ENCODE results near the gene ERC2.
A peak's percentile ranks its signal among the peaks of the same experiment; 100 is the strongest.

The ERC2 gene

DNA sequence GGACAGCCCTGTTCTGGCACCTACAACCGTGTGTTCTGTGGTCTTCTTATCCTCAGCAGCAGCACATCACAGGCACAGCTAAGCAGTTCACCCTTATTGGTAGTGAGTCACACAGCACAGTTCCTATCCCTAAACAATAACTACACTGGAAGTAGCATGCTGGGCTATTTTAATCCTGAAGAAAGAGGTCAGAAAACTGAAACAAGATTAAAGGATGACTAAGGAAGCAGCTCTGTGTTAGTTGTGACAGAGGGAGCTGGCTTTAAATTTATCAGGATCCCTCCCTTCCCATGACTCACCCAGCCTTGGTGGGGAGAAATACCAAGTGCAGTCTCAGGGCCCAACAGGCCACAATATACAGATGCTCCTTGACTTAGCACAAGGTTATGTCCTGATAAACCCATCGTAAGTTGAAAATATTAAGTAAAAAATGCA lies 144.3 kb downstream of the ERC2 start:
- Mint-ChIP-seq H3K27me3 (no peaks in the 10 kb centered on the region), H3K9me3 (no peaks in the 10 kb centered on the region), H3K4me1 (peaks cover 9% of the 10 kb centered on the region), H3K36me3 (ENCODE audit: low read depth) (no peaks in the 10 kb centered on the region), H3K27ac (no peak overlapping the region), H3K4me3 (no peak overlapping the region)
- no peak for DNase-seq
- no peak for ATAC-seq

DNA sequence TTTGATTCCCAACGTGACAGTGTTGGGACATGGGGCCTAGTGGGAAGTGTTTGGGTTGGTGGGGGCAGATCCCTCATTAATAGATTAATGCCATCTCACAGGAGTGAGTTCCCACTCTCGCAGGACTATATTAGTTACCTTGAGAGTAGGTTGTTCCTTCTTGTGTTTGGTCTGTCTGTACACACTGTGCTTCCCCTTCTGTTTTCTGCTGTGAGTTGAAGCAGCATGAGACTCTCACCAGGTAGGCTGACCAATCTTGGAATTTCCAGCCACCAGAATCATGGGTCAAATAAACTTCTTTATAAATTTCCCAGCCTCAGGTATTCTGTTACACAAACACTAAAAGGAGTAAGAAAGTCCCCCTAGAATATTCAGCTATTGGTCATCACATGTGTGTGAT lies 145.4 kb downstream of the ERC2 start:
- Mint-ChIP-seq H3K36me3 (ENCODE audit: low read depth) (no peaks in the 10 kb centered on the region), H3K4me3 (no peak overlapping the region), H3K4me1 (peaks cover 9% of the 10 kb centered on the region), H3K27ac (no peak overlapping the region), H3K9me3 (no peaks in the 10 kb centered on the region), H3K27me3 (no peaks in the 10 kb centered on the region)
- no peak for ATAC-seq
- DNase-seq = no peak

DNA sequence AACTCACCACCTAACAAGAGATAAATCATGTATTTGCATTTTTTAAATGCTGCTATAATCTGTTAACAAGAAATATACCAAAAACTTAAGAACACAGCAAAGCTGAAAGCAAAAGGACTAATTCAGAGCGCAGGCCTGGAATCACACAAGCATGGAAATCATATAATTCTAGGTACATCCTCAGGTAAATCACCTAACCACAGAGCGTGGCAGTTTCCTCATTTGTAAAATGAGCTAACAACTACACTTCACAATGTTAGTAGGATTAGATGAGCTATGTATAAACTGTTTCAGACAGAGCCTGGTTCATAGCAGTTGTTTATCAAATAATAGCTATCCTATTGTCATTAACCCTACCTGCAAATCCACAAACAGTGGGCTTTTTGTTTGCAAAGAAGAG lies 146.4 kb downstream of the ERC2 start:
- H3K27ac Mint-ChIP-seq = peak overlapping the region; percentile 19
- no peak overlapping the region for H3K4me3 Mint-ChIP-seq
- no peaks in the 10 kb centered on the region for H3K9me3 Mint-ChIP-seq
- H3K27me3 Mint-ChIP-seq = peaks cover 1% of the 10 kb centered on the region
- no peaks in the 10 kb centered on the region for H3K36me3 Mint-ChIP-seq (ENCODE audit: low read depth)
- peaks cover 9% of the 10 kb centered on the region for H3K4me1 Mint-ChIP-seq
- DNase-seq = no peak
- ATAC-seq = no peak

DNA sequence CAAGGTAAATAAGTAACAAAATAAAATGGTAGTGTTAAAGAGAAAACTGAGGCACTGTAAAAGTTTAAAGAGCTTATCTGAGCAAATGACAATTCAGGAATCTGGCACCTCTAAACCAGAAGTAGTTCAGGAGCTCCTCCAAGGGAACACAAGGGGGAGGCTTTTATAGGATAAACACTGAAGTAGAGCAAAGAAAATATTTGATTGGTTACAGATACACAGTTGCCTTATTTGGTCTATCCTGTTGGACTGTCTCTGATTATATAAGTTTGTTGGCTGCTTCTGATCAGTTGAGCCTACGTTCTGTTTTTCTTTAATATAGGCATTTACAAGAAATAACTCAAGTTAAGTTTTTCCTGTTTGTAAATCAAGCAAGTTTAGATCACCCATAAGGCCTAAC lies 146.9 kb downstream of the ERC2 start:
- Mint-ChIP-seq H3K36me3 (ENCODE audit: low read depth) (no peaks in the 10 kb centered on the region), H3K4me1 (peaks cover 9% of the 10 kb centered on the region), H3K9me3 (no peaks in the 10 kb centered on the region), H3K4me3 (no peak overlapping the region), H3K27ac (peak overlapping the region; percentile 19), H3K27me3 (peaks cover 1% of the 10 kb centered on the region)
- DNase-seq = no peak
- ATAC-seq = no peak

DNA sequence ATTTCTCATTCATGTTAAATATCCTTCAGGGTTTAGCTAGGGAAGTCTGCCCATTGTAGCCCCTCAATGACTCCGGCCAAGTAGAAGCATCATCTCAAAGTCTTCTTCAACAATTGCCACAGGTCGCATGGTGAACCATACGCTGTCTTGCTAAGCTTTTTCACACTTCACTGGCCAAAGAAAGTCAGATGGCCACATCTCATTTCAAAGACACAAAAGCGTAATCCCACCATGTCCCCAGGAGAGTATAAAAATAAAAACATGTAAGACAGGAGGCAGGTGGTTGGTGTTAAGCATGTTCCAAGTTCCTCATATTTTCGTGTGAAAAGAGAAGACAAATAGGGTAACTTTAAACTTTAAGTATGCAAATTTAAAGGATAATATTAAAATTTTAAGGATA lies 147.4 kb downstream of the ERC2 start:
- Mint-ChIP-seq H3K27me3 (peaks cover 1% of the 10 kb centered on the region), H3K4me1 (peaks cover 9% of the 10 kb centered on the region), H3K4me3 (no peak overlapping the region), H3K36me3 (ENCODE audit: low read depth) (no peaks in the 10 kb centered on the region), H3K27ac (no peak overlapping the region), H3K9me3 (no peaks in the 10 kb centered on the region)
- DNase-seq (no peak), ATAC-seq (no peak)

DNA sequence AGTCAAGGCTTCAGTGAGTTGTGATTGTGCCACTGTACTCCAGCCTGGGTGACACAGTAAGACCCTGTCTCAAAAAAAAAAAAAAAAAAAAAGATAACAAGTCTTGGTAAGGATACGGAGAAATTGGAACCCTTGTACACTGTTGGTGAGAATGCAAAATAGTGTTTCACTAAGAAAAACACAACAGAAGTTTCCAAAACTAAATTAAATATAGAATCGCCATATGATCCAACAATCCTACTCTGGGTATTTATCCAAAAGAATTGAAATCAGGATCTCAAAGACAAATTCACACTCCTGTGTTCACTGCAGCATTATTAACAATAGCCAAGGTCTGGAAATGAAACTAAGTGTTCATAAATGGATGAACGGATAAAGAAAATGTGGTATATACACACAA lies 149.4 kb downstream of the ERC2 start:
- H3K4me1 Mint-ChIP-seq = peaks cover 9% of the 10 kb centered on the region

DNA sequence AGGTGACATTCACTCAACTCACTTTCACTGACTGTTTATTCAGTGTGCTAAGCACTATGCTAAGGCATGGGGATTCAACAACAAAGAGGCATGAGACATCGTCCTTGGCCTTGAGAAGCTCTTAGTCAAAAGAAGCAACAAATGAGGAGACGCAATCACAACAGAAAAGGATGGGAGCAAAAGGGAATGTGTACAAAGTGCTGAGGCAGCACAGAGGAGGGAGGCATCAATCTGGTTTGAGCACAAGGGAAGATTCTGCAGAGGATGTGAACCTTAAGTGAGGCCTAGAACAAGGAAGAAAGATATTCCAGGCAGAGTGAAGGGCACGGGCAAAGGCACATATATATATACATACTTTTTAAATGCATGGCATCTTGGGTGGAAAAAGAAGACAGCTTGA lies 151.3 kb downstream of the ERC2 start:
- H3K9me3 Mint-ChIP-seq = no peaks in the 10 kb centered on the region
- H3K27ac Mint-ChIP-seq = no peak overlapping the region
- H3K27me3 Mint-ChIP-seq = peaks cover 4% of the 10 kb centered on the region
- no peak overlapping the region for H3K4me3 Mint-ChIP-seq
- H3K4me1 Mint-ChIP-seq = peaks cover 3% of the 10 kb centered on the region
- no peak for DNase-seq
- ATAC-seq = no peak
- no peaks in the 10 kb centered on the region for H3K36me3 Mint-ChIP-seq (ENCODE audit: low read depth)

More for the DNA sequence above, 149.4 kb downstream of the ERC2 start:
- no peak for DNase-seq
- no peak overlapping the region for H3K27ac Mint-ChIP-seq
- H3K9me3 Mint-ChIP-seq = no peaks in the 10 kb centered on the region
- H3K27me3 Mint-ChIP-seq = peaks cover 1% of the 10 kb centered on the region
- ATAC-seq = no peak
- H3K4me3 Mint-ChIP-seq = no peak overlapping the region
- no peaks in the 10 kb centered on the region for H3K36me3 Mint-ChIP-seq (ENCODE audit: low read depth)

DNA sequence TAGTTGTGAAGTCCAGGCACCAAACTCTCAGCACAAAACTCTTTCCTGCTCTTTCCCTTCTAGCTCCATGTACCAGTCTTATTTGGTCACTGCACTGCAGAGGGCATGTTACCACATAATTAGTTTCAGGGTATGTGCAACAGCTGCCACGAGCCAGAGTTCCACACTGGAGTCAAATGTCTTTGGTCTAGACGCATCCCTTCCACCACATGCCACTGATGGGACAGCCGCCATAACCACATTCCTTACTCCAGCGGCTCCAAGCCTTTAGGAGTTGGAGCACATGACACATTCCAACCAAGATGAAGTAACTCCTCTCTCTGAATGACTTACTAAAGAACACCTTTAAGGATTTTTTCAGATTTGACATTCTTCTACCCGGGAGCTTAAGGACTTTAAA lies 153.4 kb downstream of the ERC2 start:
- Mint-ChIP-seq H3K4me3 (no peak overlapping the region), H3K27ac (no peak overlapping the region), H3K36me3 (ENCODE audit: low read depth) (no peaks in the 10 kb centered on the region), H3K27me3 (peaks cover 4% of the 10 kb centered on the region), H3K9me3 (no peaks in the 10 kb centered on the region), H3K4me1 (no peaks in the 10 kb centered on the region)
- ATAC-seq = no peak
- DNase-seq = no peak

DNA sequence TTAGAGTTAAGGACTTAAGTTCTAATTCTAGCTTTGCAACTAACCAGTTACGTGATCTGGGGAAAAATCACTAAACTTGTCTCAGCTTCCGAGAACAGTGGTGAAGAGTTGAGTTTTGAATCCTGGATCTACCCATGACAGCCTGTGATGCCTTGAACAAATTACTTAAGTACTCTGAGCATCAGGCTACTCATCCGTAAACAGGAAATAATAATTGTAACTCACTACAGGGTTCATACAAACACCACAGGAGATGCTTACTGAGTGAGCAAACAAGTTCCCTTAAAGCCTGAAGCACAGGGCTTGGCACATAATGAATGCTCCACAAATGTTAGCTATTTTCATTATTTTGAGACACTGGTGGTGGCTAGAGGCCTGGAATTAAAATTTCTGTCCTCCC lies 158.8 kb downstream of the ERC2 start:
- Mint-ChIP-seq H3K9me3 (no peaks in the 10 kb centered on the region), H3K36me3 (ENCODE audit: low read depth) (no peaks in the 10 kb centered on the region), H3K4me1 (no peaks in the 10 kb centered on the region), H3K4me3 (no peak overlapping the region), H3K27me3 (peaks cover 17% of the 10 kb centered on the region), H3K27ac (no peak overlapping the region)
- ATAC-seq (no peak), DNase-seq (no peak)

DNA sequence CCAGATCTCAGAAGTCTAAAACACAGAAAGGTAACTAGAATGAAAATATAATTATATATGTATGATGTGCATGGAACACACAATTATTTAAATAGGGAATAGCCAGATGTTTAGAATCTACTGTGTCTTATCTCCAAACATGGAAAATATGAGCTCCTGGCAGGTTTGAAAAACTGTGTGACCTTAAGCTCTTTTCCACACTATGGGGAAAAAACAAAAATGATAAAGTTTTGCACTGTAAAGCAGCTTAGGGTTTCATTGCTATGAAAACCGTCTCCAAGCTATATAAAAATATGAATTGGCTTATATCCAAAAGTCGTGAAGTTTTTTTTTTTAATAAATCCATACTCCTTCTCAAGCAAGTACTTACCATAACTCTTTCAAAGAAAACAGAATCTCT lies 159.8 kb downstream of the ERC2 start:
- Mint-ChIP-seq H3K36me3 (ENCODE audit: low read depth) (no peaks in the 10 kb centered on the region), H3K9me3 (no peaks in the 10 kb centered on the region), H3K4me3 (no peak overlapping the region), H3K27ac (no peak overlapping the region), H3K4me1 (no peaks in the 10 kb centered on the region), H3K27me3 (peaks cover 17% of the 10 kb centered on the region)
- ATAC-seq (no peak), DNase-seq (no peak)

DNA sequence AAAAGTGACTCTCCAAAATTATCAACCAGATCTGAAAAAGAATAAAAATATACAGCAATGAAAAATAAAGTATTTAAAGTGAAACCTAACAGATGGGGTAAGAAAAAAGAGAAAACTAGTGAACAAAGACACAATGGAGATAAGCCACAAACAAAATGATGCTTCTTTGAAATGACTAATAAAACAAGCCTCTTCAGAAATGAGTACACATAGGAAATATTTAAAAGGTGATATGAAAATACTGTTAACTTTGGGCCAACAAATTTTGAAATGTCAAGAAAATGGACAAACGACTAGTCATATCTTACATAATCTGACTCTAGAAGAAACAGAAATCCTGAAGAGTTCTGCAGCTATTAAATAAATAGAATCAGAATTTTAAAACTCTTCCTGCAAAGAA lies 164.2 kb downstream of the ERC2 start:
- Mint-ChIP-seq H3K4me3 (no peak overlapping the region), H3K4me1 (no peaks in the 10 kb centered on the region), H3K9me3 (no peaks in the 10 kb centered on the region), H3K36me3 (ENCODE audit: low read depth) (no peaks in the 10 kb centered on the region), H3K27me3 (peaks cover 28% of the 10 kb centered on the region), H3K27ac (no peak overlapping the region)
- no peak for DNase-seq
- ATAC-seq = no peak

DNA sequence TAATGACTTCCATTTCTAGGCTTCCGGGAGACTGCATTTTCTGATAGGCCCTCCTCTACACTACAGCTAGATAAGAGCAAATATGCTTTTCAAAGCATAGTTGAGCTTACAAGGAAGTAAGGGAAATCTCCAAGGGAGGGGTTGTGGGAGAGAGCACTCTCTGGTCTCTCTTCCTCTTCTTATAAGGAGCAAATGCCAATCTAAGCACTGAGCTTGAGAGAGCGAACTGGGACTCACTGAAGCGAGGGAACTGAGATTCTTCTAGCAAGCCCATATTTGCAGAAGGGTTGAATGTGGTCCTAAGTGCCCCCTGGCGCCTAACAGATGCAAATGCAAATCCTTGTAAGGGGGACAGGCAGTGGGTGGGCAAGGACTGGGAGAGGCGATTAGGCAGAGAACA lies 164.8 kb downstream of the ERC2 start:
- DNase-seq (no peak), ATAC-seq (peak; percentile 40)
- H3K36me3 Mint-ChIP-seq (ENCODE audit: low read depth) = no peaks in the 10 kb centered on the region
- no peak overlapping the region for H3K27ac Mint-ChIP-seq
- H3K27me3 Mint-ChIP-seq = peaks cover 28% of the 10 kb centered on the region
- H3K4me3 Mint-ChIP-seq = no peak overlapping the region
- no peaks in the 10 kb centered on the region for H3K9me3 Mint-ChIP-seq
- H3K4me1 Mint-ChIP-seq = no peaks in the 10 kb centered on the region

DNA sequence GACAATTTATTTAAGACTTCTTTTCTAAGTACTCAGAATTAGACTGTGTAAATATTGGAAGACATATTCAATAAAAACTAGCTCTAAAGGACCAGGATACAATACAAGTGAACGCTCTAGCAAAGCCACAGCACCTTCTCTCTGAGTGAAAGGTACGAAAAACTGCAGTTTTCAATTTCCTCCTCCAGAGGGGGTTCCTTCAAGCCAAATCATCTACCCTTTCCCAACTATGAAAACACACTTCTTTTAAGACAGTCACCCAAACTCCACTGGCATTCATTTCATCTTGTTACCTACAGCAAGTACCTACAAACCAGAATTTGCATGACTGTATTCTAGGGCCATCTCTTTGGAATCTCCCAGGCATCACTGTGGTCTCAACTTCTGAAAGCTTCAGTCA lies 165.8 kb downstream of the ERC2 start:
- H3K9me3 Mint-ChIP-seq = no peaks in the 10 kb centered on the region
- H3K4me1 Mint-ChIP-seq = no peaks in the 10 kb centered on the region
- ATAC-seq (no peak), DNase-seq (no peak)
- peaks cover 31% of the 10 kb centered on the region for H3K27me3 Mint-ChIP-seq
- H3K27ac Mint-ChIP-seq = no peak overlapping the region
- H3K36me3 Mint-ChIP-seq (ENCODE audit: low read depth) = no peaks in the 10 kb centered on the region
- no peak overlapping the region for H3K4me3 Mint-ChIP-seq

DNA sequence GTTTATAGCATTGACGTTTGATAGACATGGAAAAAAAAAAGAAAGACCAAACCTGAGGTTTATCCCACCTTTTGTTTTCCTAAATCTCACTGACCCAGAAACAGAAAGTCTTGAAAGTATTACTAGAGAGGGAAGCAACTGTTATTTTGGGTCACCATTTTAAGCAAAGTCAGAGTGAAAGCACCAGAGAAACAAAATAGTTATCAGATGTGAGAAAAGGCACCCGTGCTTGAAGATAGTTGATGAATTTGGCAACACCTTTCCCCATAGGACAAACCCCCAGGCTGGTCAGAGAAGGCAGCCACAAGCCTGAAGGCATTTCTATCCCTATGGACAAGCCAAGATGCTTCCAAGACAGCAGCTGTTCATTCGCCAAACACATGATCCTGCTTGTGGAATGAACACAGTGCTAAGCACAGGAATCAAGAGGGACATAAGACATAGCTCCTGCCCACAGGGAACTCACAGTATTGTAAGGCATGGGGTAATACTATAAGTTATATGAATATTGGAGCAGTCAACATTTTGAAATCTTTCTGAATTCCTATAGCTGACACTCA lies 170.9 kb downstream of the ERC2 start:
- H3K9me3 Mint-ChIP-seq = peaks cover 7% of the 10 kb centered on the region
- no peak for DNase-seq
- H3K36me3 Mint-ChIP-seq (ENCODE audit: low read depth) = no peaks in the 10 kb centered on the region
- no peak overlapping the region for H3K4me3 Mint-ChIP-seq
- peaks cover 20% of the 10 kb centered on the region for H3K27me3 Mint-ChIP-seq
- no peak overlapping the region for H3K27ac Mint-ChIP-seq
- H3K4me1 Mint-ChIP-seq = no peaks in the 10 kb centered on the region
- no peak for ATAC-seq

DNA sequence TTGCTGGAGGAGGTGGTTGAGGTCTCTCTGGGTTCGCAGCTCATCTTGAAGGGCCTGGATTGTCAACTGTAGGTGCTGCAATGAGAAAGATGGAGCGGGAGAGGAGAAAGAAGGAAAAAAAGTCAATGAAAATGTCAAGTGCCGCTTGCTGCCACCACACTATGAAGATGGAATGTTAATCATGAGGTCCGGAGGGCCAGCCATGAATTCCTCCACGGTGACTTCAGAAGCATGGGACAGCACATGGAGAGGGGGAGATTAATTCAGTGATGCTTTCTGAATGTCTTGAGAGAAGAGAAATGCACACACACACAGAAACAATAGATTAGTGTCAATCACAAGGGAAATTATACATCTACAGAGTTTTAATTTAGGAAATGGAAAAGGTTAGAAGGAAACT lies 171.9 kb downstream of the ERC2 start:
- peaks cover 7% of the 10 kb centered on the region for H3K9me3 Mint-ChIP-seq
- no peaks in the 10 kb centered on the region for H3K36me3 Mint-ChIP-seq (ENCODE audit: low read depth)
- ATAC-seq = no peak
- DNase-seq = no peak
- H3K4me3 Mint-ChIP-seq = no peak overlapping the region
- H3K27ac Mint-ChIP-seq = no peak overlapping the region
- peaks cover 18% of the 10 kb centered on the region for H3K27me3 Mint-ChIP-seq
- no peaks in the 10 kb centered on the region for H3K4me1 Mint-ChIP-seq

DNA sequence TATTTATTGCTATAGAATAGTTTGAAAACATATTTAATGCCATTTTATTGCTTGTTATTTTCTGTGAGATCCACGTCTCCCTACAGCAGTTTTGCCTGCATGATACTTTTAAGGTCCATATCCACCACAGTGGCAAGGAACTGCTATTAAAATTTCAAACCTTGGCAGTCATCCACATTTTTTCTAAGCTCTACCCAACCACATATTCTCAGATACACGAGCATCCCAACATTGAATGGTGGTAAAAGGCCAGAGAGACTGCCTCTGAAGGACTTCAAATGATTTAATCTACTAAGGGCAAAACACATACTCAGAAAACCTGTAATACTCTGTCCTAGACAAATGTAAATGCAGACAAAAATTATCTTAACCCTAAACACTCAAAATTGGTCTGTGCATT lies 173.1 kb downstream of the ERC2 start:
- H3K36me3 Mint-ChIP-seq (ENCODE audit: low read depth) = no peaks in the 10 kb centered on the region
- DNase-seq (no peak), ATAC-seq (no peak)
- H3K27me3 Mint-ChIP-seq = peaks cover 13% of the 10 kb centered on the region
- no peak overlapping the region for H3K27ac Mint-ChIP-seq
- H3K4me1 Mint-ChIP-seq = peaks cover 4% of the 10 kb centered on the region
- no peak overlapping the region for H3K4me3 Mint-ChIP-seq
- peaks cover 7% of the 10 kb centered on the region for H3K9me3 Mint-ChIP-seq

Measured in activated naive CD8-positive, alpha-beta T cell treated with anti-CD3 and anti-CD28 coated beads, Interleukin-2, amount 50 U/mL, for 24 hours (primary cell).